Trophoblast cell (in vitro differentiated cells and primary cell): ENCODE measurements around the gene ZNF446.
A peak's percentile ranks its signal among the peaks of the same experiment; 100 is the strongest.
"Not testable (repeated sequence)": the region's sequence is repeated elsewhere in the genome, so short reads cannot be mapped to it uniquely, and the experiment has no call there.

Experiments
- DNase-seq, 2 donors: peaks; one replicate each; pipeline ENCODE4 v3.0.0-alpha.2; 2016
- H2AFZ ChIP-seq: 2 replicates; pipeline ENCODE4 v1.6.1; 2013; ENCODE audit warnings: low read length, moderate library complexity, mild to moderate bottlenecking; ENCODE audit not compliant: insufficient read depth, poor library complexity
- H2AK5ac ChIP-seq: 2 replicates; pipeline ENCODE4 v1.6.1; 2013; ENCODE audit warnings: mild to moderate bottlenecking, low read length
- H2BK120ac ChIP-seq: 2 replicates; pipeline ENCODE4 v1.6.1; 2013; ENCODE audit warnings: low read length, mild to moderate bottlenecking, moderate library complexity; ENCODE audit not compliant: insufficient read depth, poor library complexity
- H2BK12ac ChIP-seq: 2 replicates; pipeline ENCODE4 v1.6.1; 2013; ENCODE audit warnings: mild to moderate bottlenecking, low read length, moderate library complexity
- H2BK5ac ChIP-seq: 2 replicates; pipeline ENCODE4 v1.6.1; 2013; ENCODE audit warnings: low read length, low read depth, moderate library complexity, mild to moderate bottlenecking; ENCODE audit not compliant: poor library complexity
- H3K14ac ChIP-seq: 2 replicates; pipeline ENCODE4 v1.6.1; 2013; ENCODE audit warnings: mild to moderate bottlenecking, low read length
- H3K18ac ChIP-seq: 2 replicates; pipeline ENCODE4 v1.6.1; 2013; ENCODE audit warnings: mild to moderate bottlenecking, low read length
- H3K23ac ChIP-seq: 2 replicates; pipeline ENCODE4 v1.6.1; 2013; ENCODE audit warnings: low read length
- H3K27ac ChIP-seq: 2 replicates; pipeline ENCODE4 v1.5.1; 2013; ENCODE audit warnings: low read depth, mild to moderate bottlenecking, inconsistent platforms, low read length, moderate library complexity
- H3K27me3 ChIP-seq: 2 replicates; pipeline ENCODE4 v1.6.1; 2013; ENCODE audit warnings: inconsistent platforms, mild to moderate bottlenecking, low read length, moderate library complexity; ENCODE audit not compliant: insufficient read depth
- H3K36me3 ChIP-seq, 2 experiments: 1 replicate in 1 of 2; 2 replicates in 1 of 2; pipeline ENCODE4 v1.6.1; 2013; ENCODE audit warnings: low read length in 2 of 2, mild to moderate bottlenecking in 2 of 2, moderate library complexity in 1 of 2; ENCODE audit not compliant: insufficient read depth in 2 of 2, control insufficient read depth in 1 of 2
- H3K4ac ChIP-seq: 2 replicates; pipeline ENCODE4 v1.6.1; 2013; ENCODE audit warnings: low read depth, mild to moderate bottlenecking, low read length, moderate library complexity
- H3K4me1 ChIP-seq, 2 experiments: 1 replicate in 1 of 2; 2 replicates in 1 of 2; pipeline ENCODE4 v1.6.1; 2013; ENCODE audit warnings: low read length in 2 of 2, mild to moderate bottlenecking in 2 of 2, moderate library complexity in 1 of 2; ENCODE audit not compliant: insufficient read depth in 2 of 2, control insufficient read depth in 1 of 2
- H3K4me2 ChIP-seq: 2 replicates; pipeline ENCODE4 v1.6.1; 2013; ENCODE audit warnings: inconsistent platforms, mild to moderate bottlenecking, low read length, moderate library complexity
- H3K4me3 ChIP-seq: 2 replicates; pipeline ENCODE4 v1.5.1; 2013; ENCODE audit warnings: mild to moderate bottlenecking, low read depth, low read length, inconsistent platforms
- H3K79me1 ChIP-seq: one replicate; pipeline ENCODE4 v1.6.1; 2013; ENCODE audit warnings: low read length
- H3K79me2 ChIP-seq: 2 replicates; pipeline ENCODE4 v1.6.1; 2013; ENCODE audit warnings: low read length, mild to moderate bottlenecking; ENCODE audit not compliant: control insufficient read depth, insufficient read depth, poor library complexity
- H3K9ac ChIP-seq: 2 replicates; pipeline ENCODE4 v1.6.1; 2013; ENCODE audit warnings: mild to moderate bottlenecking, low read length
- H3K9me3 ChIP-seq: 2 replicates; pipeline ENCODE4 v1.6.1; 2013; ENCODE audit warnings: low read depth, mild to moderate bottlenecking, control low read depth, inconsistent platforms, low read length; ENCODE audit not compliant: insufficient read depth
- H4K12ac ChIP-seq: 2 replicates; pipeline ENCODE4 v1.6.1; 2013; ENCODE audit warnings: low read depth, mild to moderate bottlenecking, low read length, moderate library complexity
- H4K8ac ChIP-seq: 2 replicates; pipeline ENCODE4 v1.6.1; 2013; ENCODE audit warnings: low read depth, mild to moderate bottlenecking, low read length, moderate library complexity
- H4K91ac ChIP-seq: one replicate; pipeline ENCODE4 v1.6.1; 2013; ENCODE audit warnings: low read depth, mild to moderate bottlenecking, low read length, moderate library complexity
- WGBS: extraction: QIAGEN DNeasy Blood & Tissue Kit; methylation state at CpG from one replicate; pipeline ENCODE4 v1.1.7; 2013; ENCODE audit warnings: missing lambda C conversion rate; ENCODE audit not compliant: insufficient read length, insufficient coverage; ENCODE audit errors: extremely low coverage; 5-methylcytosine and 5-hydroxymethylcytosine counted together

ZNF446 gene

GRCh38 chr19:58439576-58440554 lies 36.3 kb upstream of the ZNF446 start, which contains the start of gene ZNF132:
Gene ZNF132, minus strand, starts transcription at chr19:58440153. Its CDS starts 332 bp downstream, at chr19:58439821.
- peak within 1 kb of the TSS; percentile 48 for H3K14ac ChIP-seq
- no peak within 1 kb of the TSS for H2BK5ac ChIP-seq
- peaks cover 5% of the 10 kb centered on the region for H3K27me3 ChIP-seq
- H3K79me2 ChIP-seq, result no peaks in the 10 kb centered on the region
- peaks cover 6 to 11% of the 10 kb centered on the region in 2 experiments for H3K4me1 ChIP-seq
- peak within 1 kb of the TSS; percentile 71 for H4K12ac ChIP-seq
- H3K4me2 ChIP-seq, result peak within 1 kb of the TSS; percentile 59
- peak within 1 kb of the TSS; percentile 72 for H2AK5ac ChIP-seq
- DNase-seq, result peak; percentile 98 to 100
- peak within 1 kb of the TSS; percentile 10 for H3K4ac ChIP-seq
- peak within 1 kb of the TSS; percentile 70 for H3K4me3 ChIP-seq
- peak within 1 kb of the TSS; percentile 83 for H2AFZ ChIP-seq
- H3K27ac ChIP-seq, result no peak within 1 kb of the TSS
- H4K8ac ChIP-seq, result peak within 1 kb of the TSS; percentile 95
- H3K36me3 ChIP-seq, result peaks cover 3 to 4% of the 10 kb centered on the region in 2 experiments
- H2BK12ac ChIP-seq, result no peak within 1 kb of the TSS
- H3K23ac ChIP-seq, result no peak within 1 kb of the TSS
- peak within 1 kb of the TSS; percentile 8 for H2BK120ac ChIP-seq
- peaks cover 29% of the 10 kb centered on the region for H3K9me3 ChIP-seq
- H3K79me1 ChIP-seq, result peaks cover 3% of the 10 kb centered on the region
- H4K91ac ChIP-seq, result peak within 1 kb of the TSS; percentile 57
- no peak within 1 kb of the TSS for H3K9ac ChIP-seq
- no CpG with 5 or more reads among the region's 59 CpGs for WGBS
- peak within 1 kb of the TSS; percentile 67 for H3K18ac ChIP-seq

- H3K4ac ChIP-seq, result no peak overlapping the region
Measured at GRCh38 chr19:58440556-58440955, 35.6 kb upstream of the ZNF446 start.

GRCh38 chr19:58442986-58443385 lies 33.2 kb upstream of the ZNF446 start:
- not testable (repeated sequence) for H3K27me3 ChIP-seq, H3K4ac ChIP-seq, H3K27ac ChIP-seq, H4K12ac ChIP-seq, H2AK5ac ChIP-seq, H3K36me3 ChIP-seq, H2BK12ac ChIP-seq, H3K9ac ChIP-seq, H3K18ac ChIP-seq, H3K79me1 ChIP-seq, H3K4me3 ChIP-seq, H4K91ac ChIP-seq, DNase-seq, H3K79me2 ChIP-seq, H3K4me2 ChIP-seq, H3K23ac ChIP-seq, H2AFZ ChIP-seq, H2BK5ac ChIP-seq, H3K14ac ChIP-seq, H4K8ac ChIP-seq, H2BK120ac ChIP-seq
- Histone ChIP-seq H3K9me3 (peaks cover 28% of the 10 kb centered on the region), H3K4me1 (peaks cover 6 to 11% of the 10 kb centered on the region in 2 experiments)
- no CpG with 5 or more reads among the region's 7 CpGs for WGBS

More at GRCh38 chr19:58440556-58440955, 35.6 kb upstream of the ZNF446 start:
- Histone ChIP-seq H2BK5ac (no peak overlapping the region), H3K14ac (no peak overlapping the region), H3K79me1 (peaks cover 3% of the 10 kb centered on the region), H4K8ac (peak overlapping the region; percentile 77), H3K9me3 (peaks cover 28% of the 10 kb centered on the region), H3K9ac (no peak overlapping the region), H3K36me3 (peaks cover 2 to 3% of the 10 kb centered on the region in 2 experiments), H2BK12ac (no peak overlapping the region), H2AFZ (peak overlapping the region; percentile 77), H4K12ac (peak overlapping the region; percentile 43), H3K27ac (no peak overlapping the region), H3K4me1 (peaks cover 6 to 11% of the 10 kb centered on the region in 2 experiments), H3K27me3 (peaks cover 5% of the 10 kb centered on the region), H3K23ac (no peak overlapping the region), H3K4me3 (peak overlapping the region; percentile 70), H2BK120ac (no peak overlapping the region), H3K18ac (no peak overlapping the region), H3K4me2 (peak overlapping the region; percentile 59), H2AK5ac (no peak overlapping the region), H4K91ac (no peak overlapping the region), H3K79me2 (no peaks in the 10 kb centered on the region)
- WGBS, result no CpG with 5 or more reads among the region's 31 CpGs
- no peak for DNase-seq

- not testable (repeated sequence) for H3K79me2 ChIP-seq, H2AK5ac ChIP-seq, H3K18ac ChIP-seq, H3K27ac ChIP-seq, H2BK12ac ChIP-seq, H3K9ac ChIP-seq, H2BK120ac ChIP-seq, H2BK5ac ChIP-seq, H3K23ac ChIP-seq, H3K4me1 ChIP-seq, H3K4me3 ChIP-seq, H3K4me2 ChIP-seq, DNase-seq, H4K12ac ChIP-seq, H3K4ac ChIP-seq, H3K27me3 ChIP-seq, H2AFZ ChIP-seq, H4K8ac ChIP-seq, H4K91ac ChIP-seq, H3K36me3 ChIP-seq, H3K79me1 ChIP-seq, H3K9me3 ChIP-seq, H3K14ac ChIP-seq
- WGBS, result no CpG with 5 or more reads among the region's 3 CpGs
Measured at GRCh38 chr19:58448860-58449259, 27.3 kb upstream of the ZNF446 start.
